GM18505 (cell line): ENCODE data around the gene SLC25A12.
"Not testable (repeated sequence)": the region's sequence is repeated elsewhere in the genome, so short reads cannot be mapped to it uniquely, and the experiment has no call there.

Source experiments
- ATAC-seq: cut with Tn5 transposase; IDR thresholded peaks from one replicate; pipeline ENCODE4 v1.9.1; 2021; ENCODE audit not compliant: unreplicated experiment
- POLR2A ChIP-seq: IDR thresholded peaks from 4 replicates; pipeline ENCODE4 v1.6.1; 2011; ENCODE audit warnings: borderline replicate concordance; ENCODE audit not compliant: insufficient read depth, insufficient read length; ENCODE audit errors: extremely low read depth

Gene SLC25A12

GRCh38 chr2:171804456-171804855 lies 89.6 kb downstream of the SLC25A12 start:
- no peak for ATAC-seq

GRCh38 chr2:171803757-171804156 lies 90.3 kb downstream of the SLC25A12 start:
- TF ChIP-seq POLR2A = no peak
- ATAC-seq = no peak

More at GRCh38 chr2:171804456-171804855, 89.6 kb downstream of the SLC25A12 start:
- TF ChIP-seq POLR2A = no peak

GRCh38 chr2:171800639-171801038 lies 93.4 kb downstream of the SLC25A12 start:
- ATAC-seq = no peak
- no peak for TF ChIP-seq POLR2A

GRCh38 chr2:171798156-171798820 lies 95.8 kb downstream of the SLC25A12 start:
- no peak for ATAC-seq
- TF ChIP-seq POLR2A = no peak

DNA sequence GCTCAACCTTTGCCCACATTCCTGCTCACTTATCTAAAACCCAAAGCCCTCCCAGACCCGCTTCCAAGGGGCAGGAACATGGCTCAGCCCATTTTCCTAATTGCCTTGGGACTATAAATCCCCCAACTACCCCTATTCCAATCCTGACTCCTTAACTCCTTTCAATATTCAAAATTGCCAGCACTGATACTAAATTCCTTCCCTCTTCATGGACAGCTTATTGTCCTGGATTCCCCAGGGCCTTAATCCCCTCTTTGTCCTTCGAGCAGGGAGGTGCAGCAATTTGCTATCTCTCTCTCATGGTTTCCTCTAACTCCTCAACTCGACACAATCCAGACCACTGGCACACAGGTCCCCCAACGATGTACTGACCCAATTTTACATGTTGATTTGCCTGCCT lies 99.1 kb downstream of the SLC25A12 start:
- no peak for ATAC-seq
- no peak for TF ChIP-seq POLR2A

GRCh38 chr2:171793691-171794678 lies 100.1 kb downstream of the SLC25A12 start:
- ATAC-seq = no peak
- TF ChIP-seq POLR2A = no peak

DNA sequence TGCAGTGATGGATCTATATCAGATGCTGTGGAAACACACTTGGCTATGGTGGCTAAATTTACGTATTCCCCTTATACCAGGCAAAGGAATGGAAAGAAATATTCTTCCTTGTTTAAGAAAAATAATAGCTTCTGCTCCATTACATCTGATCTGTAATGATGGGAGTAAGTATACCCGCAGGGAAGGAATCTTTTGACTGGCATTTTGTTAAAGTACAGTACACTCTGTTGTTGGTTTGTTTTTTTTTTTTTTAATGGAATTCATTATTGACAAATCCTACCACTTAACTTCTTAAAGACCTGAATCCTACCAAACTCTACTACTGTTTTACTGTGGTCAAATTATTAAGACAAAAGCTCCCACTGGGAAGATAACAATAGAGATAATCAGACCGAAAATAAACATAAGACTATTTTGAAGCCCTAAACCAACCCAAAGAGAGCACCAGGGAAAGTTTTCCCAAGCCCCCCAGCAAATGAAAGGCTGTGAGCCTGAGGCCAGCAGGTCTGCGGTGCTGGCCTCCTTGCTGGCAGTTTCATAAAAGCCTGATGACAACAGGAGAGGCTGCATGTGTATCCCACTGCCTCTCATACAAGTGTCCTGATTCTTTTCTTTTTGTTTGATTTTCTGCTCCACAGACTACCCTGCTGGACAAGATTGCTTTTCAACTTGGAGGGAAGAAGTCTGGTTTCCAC lies 101.0 kb downstream of the SLC25A12 start:
- no peak for ATAC-seq
- no peak for TF ChIP-seq POLR2A

GRCh38 chr2:171792157-171792556 lies 101.9 kb downstream of the SLC25A12 start:
- ATAC-seq = no peak
- TF ChIP-seq POLR2A = no peak

DNA sequence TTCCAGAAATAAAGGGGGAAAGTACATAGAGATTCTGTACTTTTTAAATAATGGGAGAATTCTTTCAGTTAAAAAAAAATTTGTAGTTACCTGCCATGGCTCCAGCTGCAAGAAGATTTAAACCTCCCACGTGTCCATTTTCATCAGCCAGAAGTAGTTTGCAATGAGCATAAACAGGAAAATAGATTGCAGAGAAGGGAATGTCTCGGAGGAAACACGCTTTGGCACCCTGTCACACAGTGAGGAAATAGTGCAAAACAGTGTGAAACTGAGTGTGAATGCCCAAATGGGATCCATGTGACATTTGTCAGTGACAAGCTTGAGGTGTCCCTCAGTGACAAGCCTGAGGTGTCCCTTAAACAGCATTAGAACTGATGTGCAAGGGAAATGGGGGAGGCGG lies 102.7 kb downstream of the SLC25A12 start:
- no peak for TF ChIP-seq POLR2A
- ATAC-seq = no peak

- TF ChIP-seq POLR2A = no peak
- no peak for ATAC-seq
These were observed 104.1 kb downstream of the SLC25A12 start for GRCh38 chr2:171789956-171790355.

DNA sequence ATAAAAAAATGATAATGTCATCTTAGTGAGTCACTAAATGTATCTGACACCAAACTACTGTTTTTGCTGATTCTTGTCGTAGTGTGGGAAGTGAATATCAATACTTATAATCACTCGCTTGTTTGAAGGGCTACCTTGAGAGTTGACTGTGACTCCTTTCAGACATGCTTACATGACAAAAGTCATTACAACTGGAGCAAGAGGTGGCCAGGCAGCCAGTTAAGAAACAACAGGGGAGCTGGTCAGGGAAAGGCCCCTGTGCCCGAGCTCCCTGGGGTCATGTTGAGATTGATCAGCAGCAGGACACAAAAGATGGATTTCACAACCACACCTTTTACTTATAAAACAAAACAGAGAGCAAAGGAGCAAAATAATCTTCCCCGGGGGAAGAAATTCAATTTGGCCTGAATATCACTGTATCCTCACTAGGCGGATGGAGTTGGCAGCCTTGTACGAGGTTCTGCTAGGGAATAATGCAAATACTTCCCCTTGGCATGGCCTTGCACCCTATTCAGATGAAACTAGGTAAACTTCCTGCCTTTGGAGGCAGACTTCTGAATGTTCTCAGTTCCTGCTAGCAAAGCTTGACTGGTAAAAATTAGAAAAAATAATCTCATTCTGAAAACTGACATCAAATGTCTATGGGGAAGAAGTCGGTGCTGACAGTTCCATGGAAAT lies 105.6 kb downstream of the SLC25A12 start:
- TF ChIP-seq POLR2A = no peak
- ATAC-seq = no peak

DNA sequence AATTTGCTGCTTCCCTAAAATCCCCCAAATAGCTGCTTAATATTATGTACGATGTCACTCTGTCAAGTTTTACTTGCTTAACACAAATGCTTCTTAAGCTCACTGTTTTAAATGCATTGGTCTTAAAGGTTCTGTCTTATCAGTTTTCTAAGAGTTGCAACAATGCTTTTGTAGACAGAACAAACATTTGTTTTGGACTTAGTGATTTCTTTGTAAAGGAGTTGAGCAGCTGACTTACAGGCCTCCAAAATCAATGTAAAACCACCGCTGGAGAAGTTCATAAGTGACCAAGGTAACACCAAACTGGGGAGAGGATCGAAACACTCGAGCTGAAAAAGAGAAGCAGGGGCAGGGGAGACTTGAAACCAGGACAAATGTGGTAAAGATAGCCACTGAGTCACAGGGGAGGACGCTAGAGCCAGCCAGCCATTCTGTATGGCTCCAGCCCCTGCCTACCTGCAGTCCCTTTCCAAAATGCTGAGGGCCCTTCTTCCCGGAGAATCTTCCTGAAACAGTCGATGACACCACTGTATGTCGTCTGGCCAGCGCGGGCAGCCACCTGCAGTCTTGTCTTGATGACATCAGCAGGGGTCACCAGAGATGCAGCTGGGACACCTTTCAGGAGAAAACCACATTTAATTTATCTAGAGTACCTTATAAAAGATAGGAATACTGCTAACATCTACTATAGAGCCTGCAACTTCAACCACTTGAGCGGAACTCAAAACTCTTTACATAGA lies 106.5 kb downstream of the SLC25A12 start:
- no peak for ATAC-seq

GRCh38 chr2:171785450-171785849 lies 108.6 kb downstream of the SLC25A12 start:
- ATAC-seq = no peak
- no peak for TF ChIP-seq POLR2A

More for the DNA sequence above, 106.5 kb downstream of the SLC25A12 start:
- TF ChIP-seq POLR2A = no peak

DNA sequence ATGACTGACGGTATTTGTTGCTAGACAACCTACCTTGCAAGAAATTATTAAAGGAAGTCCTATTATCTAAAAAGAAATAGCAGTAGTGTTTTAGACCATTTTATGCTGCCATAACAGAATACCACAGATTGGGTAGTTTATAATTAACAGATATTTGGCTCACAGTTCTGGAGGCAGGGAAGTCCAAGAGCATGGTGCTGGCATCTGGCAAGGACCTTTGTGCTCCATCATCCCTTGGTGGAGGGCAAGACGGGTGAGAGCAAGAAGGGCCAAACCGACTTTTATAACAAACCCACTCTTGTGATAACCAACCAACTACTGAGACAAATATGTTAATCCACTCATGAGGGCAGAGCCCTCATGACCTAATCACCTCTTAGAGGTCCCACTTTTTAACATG lies 115.5 kb downstream of the SLC25A12 start:
- no peak for ATAC-seq
- no peak for TF ChIP-seq POLR2A

GRCh38 chr2:171774581-171774980 lies 119.5 kb downstream of the SLC25A12 start:
- not testable (repeated sequence) for ATAC-seq
